ENCODE measurements around the gene PUDP. TPM values are rescaled to one million over a fixed set of nuclear protein-coding genes. Genes with fewer than 3 reads are reported as not detected.
"Not testable (repeated sequence)": the region's sequence is repeated elsewhere in the genome, so short reads cannot be mapped to it uniquely, and the experiment has no call there.

PUDP gene
- total RNA-seq, 4 donors from 2014 or later: 5.3 to 16.1 (median 5.6) TPM

DNA sequence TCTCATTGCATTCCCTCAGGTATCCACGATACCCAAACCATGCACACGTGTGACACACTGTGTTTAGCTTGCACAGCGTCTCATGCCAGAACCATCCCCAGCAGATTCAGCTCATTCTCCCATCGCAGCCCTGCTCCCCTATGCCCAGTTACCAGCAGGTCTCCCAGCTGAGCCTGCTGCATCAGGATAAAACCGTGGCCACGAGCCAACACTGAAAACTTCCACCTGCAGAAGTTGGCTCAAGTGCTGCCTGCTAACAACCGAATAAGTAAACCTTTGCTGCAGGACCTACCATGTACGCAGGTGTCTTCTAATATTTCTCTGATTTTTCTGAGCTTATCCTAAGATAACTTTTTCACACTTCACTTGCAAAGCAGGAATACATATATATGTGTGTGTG lies 120.9 kb downstream of the PUDP start:
- H3K27ac ChIP-seq: no peak overlapping the region
- TF ChIP-seq POLR2AphosphoS5 (IDR thresholded peaks at IDR 0.05) (no peak), EP300 (IDR thresholded peaks at IDR 0.05) (no peak), POLR2A (IDR thresholded peaks at IDR 0.05) (no peak)
- TF ChIP-seq, protein P1, sequence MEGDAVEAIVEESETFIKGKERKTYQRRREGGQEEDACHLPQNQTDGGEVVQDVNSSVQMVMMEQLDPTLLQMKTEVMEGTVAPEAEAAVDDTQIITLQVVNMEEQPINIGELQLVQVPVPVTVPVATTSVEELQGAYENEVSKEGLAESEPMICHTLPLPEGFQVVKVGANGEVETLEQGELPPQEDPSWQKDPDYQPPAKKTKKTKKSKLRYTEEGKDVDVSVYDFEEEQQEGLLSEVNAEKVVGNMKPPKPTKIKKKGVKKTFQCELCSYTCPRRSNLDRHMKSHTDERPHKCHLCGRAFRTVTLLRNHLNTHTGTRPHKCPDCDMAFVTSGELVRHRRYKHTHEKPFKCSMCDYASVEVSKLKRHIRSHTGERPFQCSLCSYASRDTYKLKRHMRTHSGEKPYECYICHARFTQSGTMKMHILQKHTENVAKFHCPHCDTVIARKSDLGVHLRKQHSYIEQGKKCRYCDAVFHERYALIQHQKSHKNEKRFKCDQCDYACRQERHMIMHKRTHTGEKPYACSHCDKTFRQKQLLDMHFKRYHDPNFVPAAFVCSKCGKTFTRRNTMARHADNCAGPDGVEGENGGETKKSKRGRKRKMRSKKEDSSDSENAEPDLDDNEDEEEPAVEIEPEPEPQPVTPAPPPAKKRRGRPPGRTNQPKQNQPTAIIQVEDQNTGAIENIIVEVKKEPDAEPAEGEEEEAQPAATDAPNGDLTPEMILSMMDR (IDR thresholded peaks at IDR 0.05): no peak
- no peak for DNase-seq (ENCODE audit: low spot score in 2 of 2)
- H3K9me3 ChIP-seq: no peaks in the 10 kb centered on the region
- H3K27me3 ChIP-seq: no peaks in the 10 kb centered on the region
- no peak overlapping the region for H3K4me3 ChIP-seq
- H3K36me3 ChIP-seq: no peaks in the 10 kb centered on the region
- no peaks in the 10 kb centered on the region for H3K4me1 ChIP-seq
- 67% methylated on average over 8 of the region's 8 CpGs for WGBS

DNA sequence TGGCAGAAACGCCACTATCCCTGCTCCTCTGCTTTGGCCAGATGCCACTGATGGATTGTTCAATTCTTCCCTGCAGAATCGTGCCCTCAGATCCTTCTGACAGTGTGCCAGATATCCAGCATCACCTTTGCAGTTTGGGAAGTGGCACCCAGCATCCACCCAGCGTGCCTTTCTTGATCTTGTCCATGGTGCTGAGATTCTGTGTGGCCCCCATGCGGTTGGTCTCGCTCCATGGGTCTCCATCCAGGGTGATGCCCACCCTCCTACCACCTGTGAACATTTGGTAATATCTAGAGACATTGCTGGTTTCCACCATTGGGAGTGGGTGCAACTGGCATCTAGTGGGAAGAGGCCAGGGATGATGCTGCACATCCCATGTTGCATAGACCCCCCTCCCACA lies 121.6 kb downstream of the PUDP start:
- not testable (repeated sequence) for H3K36me3 ChIP-seq; H3K27ac ChIP-seq; H3K4me1 ChIP-seq; H3K4me3 ChIP-seq; H3K27me3 ChIP-seq; H3K9me3 ChIP-seq; DNase-seq (ENCODE audit: low spot score in 2 of 2)
- 89% methylated on average over 5 of the region's 5 CpGs for WGBS

GRCh38 chrX:7025471-7025870 lies 122.5 kb downstream of the PUDP start:
- DNase-seq (ENCODE audit: low spot score in 2 of 2): no peak
- no peaks in the 10 kb centered on the region for H3K36me3 ChIP-seq
- H3K9me3 ChIP-seq: no peaks in the 10 kb centered on the region
- no peaks in the 10 kb centered on the region for H3K4me1 ChIP-seq
- no peak overlapping the region for H3K4me3 ChIP-seq
- H3K27ac ChIP-seq: no peak overlapping the region
- WGBS: 83% methylated on average over 2 of the region's 2 CpGs
- no peaks in the 10 kb centered on the region for H3K27me3 ChIP-seq
- no peak for TF ChIP-seq EP300 (IDR thresholded peaks at IDR 0.05)
- TF ChIP-seq POLR2A (IDR thresholded peaks at IDR 0.05): no peak
- TF ChIP-seq POLR2AphosphoS5 (IDR thresholded peaks at IDR 0.05): no peak
- TF ChIP-seq, protein P1 (IDR thresholded peaks at IDR 0.05): no peak

DNA sequence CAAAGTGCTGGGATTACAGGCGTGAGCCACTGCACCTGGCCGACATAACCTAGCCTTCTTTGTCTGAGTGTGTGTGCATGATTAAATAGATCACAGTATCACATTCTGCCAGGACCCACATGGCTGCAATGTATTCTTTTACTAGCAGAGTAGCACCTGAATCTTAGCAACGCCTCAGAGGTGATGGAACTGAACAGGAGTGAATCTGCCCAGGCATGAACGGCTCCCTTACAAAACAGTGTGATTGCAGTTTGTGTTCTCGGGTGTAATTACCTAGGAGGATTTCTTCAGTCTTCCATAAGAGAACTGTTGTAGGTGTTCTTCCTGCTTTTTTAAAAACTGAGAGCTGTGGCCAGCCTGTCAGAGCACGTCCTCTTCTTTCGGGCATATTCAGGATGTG lies 123.1 kb downstream of the PUDP start:
- Histone ChIP-seq H3K27me3 (no peaks in the 10 kb centered on the region), H3K27ac (no peak overlapping the region), H3K36me3 (no peaks in the 10 kb centered on the region), H3K9me3 (no peaks in the 10 kb centered on the region), H3K4me1 (no peaks in the 10 kb centered on the region), H3K4me3 (no peak overlapping the region)
- DNase-seq (ENCODE audit: low spot score in 2 of 2): no peak
- no peak for TF ChIP-seq POLR2A (IDR thresholded peaks at IDR 0.05)
- TF ChIP-seq POLR2AphosphoS5 (IDR thresholded peaks at IDR 0.05): no peak
- TF ChIP-seq EP300 (IDR thresholded peaks at IDR 0.05): no peak
- TF ChIP-seq, protein P1 (IDR thresholded peaks at IDR 0.05): no peak
- WGBS: 60% methylated on average over 5 of the region's 7 CpGs

DNA sequence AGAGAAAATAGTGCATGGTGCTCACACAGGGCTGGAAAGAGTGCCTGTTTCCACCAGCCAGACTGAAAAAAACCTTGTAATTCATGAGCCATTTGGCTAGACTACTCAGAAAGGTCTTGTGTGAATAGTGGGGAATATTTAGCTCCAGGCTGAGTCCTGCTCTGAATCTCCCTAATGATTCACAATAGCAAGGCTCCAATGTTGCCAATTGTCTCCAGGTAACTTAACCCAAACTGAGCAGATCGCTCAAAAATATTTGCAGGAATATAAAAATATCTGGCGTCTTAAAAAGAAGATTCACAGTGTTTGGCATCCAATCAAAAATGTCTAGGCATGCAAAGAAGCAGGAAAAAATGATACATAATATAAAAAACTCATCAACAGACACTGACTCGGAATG lies 125.0 kb downstream of the PUDP start:
- H3K36me3 ChIP-seq; H3K4me3 ChIP-seq; H3K9me3 ChIP-seq; H3K27ac ChIP-seq; H3K4me1 ChIP-seq; H3K27me3 ChIP-seq; DNase-seq (ENCODE audit: low spot score in 2 of 2): not testable (repeated sequence)
- 38% methylated on average over 3 of the region's 3 CpGs for WGBS

DNA sequence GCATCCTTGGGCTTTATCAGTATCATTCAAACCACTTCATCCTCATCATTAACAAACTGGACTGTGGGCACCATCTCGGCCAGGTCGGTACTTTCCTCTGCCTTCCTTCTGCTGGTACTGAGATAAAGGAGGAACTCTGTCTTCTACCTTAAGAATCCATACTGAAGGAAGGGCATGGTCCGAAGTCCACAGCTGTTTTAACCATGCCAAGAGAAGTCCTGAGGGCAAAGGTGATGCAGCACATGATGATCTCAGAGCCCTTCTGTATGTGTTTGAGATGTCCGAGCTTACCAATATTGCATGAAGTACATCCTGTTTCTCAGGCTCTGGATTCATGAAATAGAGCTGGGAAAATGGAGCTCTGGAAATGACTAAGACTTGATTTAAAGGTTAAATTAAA lies 126.0 kb downstream of the PUDP start:
- Histone ChIP-seq H3K4me3 (no peak overlapping the region), H3K9me3 (no peaks in the 10 kb centered on the region), H3K4me1 (no peaks in the 10 kb centered on the region), H3K27ac (no peak overlapping the region), H3K27me3 (no peaks in the 10 kb centered on the region), H3K36me3 (no peaks in the 10 kb centered on the region)
- TF ChIP-seq, protein P1 (IDR thresholded peaks at IDR 0.05): no peak
- TF ChIP-seq POLR2A (IDR thresholded peaks at IDR 0.05) (no peak), POLR2AphosphoS5 (IDR thresholded peaks at IDR 0.05) (no peak), EP300 (IDR thresholded peaks at IDR 0.05) (no peak)
- WGBS: 92% methylated on average over 4 of the region's 4 CpGs
- no peak for DNase-seq (ENCODE audit: low spot score in 2 of 2)
